Smooth muscle cell (in vitro differentiated cells): ENCODE results near the gene RAB3A. TPM values are rescaled to one million over a fixed set of nuclear protein-coding genes. Genes with fewer than 3 reads are reported as not detected.

Experiments used
- DNase-seq: peaks from one replicate; lab custom pipeline; 2025; ENCODE audit not compliant: unreplicated experiment; lab: John Stamatoyannopoulos, UW
- H2AFZ ChIP-seq: fragments of 200-600 bp; sonication (generic); 2 replicates; pipeline ENCODE4 v1.6.0; 2016; ENCODE audit warnings: antibody characterized with exemption, low read depth, mild to moderate bottlenecking
- H3F3A ChIP-seq: fragments of 200-600 bp; sonication (generic); 2 replicates; pipeline ENCODE4 v1.6.0; 2017; ENCODE audit warnings: antibody characterized with exemption, low read depth
- H3K27ac ChIP-seq: fragments of 200-600 bp; sonication (generic); 2 replicates; pipeline ENCODE4 v1.5.1; 2016; ENCODE audit warnings: low read depth, mild to moderate bottlenecking
- H3K27me3 ChIP-seq: fragments of 200-600 bp; sonication (generic); 2 replicates; pipeline ENCODE4 v1.6.1; 2016; ENCODE audit warnings: low read depth, mild to moderate bottlenecking
- H3K36me3 ChIP-seq: fragments of 200-600 bp; sonication (generic); 2 replicates; pipeline ENCODE4 v1.5.1; 2016; ENCODE audit warnings: low read depth
- H3K4me1 ChIP-seq: fragments of 200-600 bp; sonication (generic); 2 replicates; pipeline ENCODE4 v1.5.1; 2016; ENCODE audit warnings: low read depth
- H3K4me2 ChIP-seq: fragments of 200-600 bp; sonication (generic); 2 replicates; pipeline ENCODE4 v1.6.0; 2016; ENCODE audit warnings: mild to moderate bottlenecking
- H3K4me3 ChIP-seq: fragments of 200-600 bp; sonication (generic); 2 replicates; pipeline ENCODE4 v1.5.1; 2016; ENCODE audit warnings: mild to moderate bottlenecking
- H3K79me2 ChIP-seq: fragments of 200-600 bp; sonication (generic); 2 replicates; pipeline ENCODE4 v1.6.0; 2016; ENCODE audit warnings: low read depth, mild to moderate bottlenecking
- H3K9ac ChIP-seq: fragments of 200-600 bp; sonication (generic); 2 replicates; pipeline ENCODE4 v1.6.0; 2016; ENCODE audit warnings: low read depth
- H3K9me3 ChIP-seq: fragments of 200-600 bp; sonication (generic); replicated peaks from 2 replicates; pipeline ENCODE4 v1.5.1; 2016; ENCODE audit warnings: low read depth
- H4K20me1 ChIP-seq: fragments of 200-600 bp; sonication (generic); 2 replicates; pipeline ENCODE4 v1.6.0; 2016; ENCODE audit warnings: low read depth
- WGBS: methylation state at CpG from one replicate; pipeline ENCODE4 v1.1.7; 2016; ENCODE audit warnings: low lambda C conversion rate; 5-methylcytosine and 5-hydroxymethylcytosine counted together
- polyA plus RNA-seq: library from polyadenylated mRNA; unstranded; fragments of >200 nt; fragmentation: Nextera tagmentation; extraction: Ambion mirVana; gene quantifications from 2 replicates; pipeline ENCODE4 v1.2.1, GENCODE V29; 2016
- total RNA-seq: library from RNA; depleted of rRNA; stranded (reverse); fragments of >200 nt; gene quantifications from 2 replicates; pipeline ENCODE4 v1.2.3, GENCODE V29; 2014
- TF ChIP-seq, protein P1 (sequence below): fragments of 200-600 bp; sonication (generic); IDR thresholded peaks from 2 replicates; pipeline ENCODE4 v1.5.1; 2017; ENCODE audit warnings: borderline replicate concordance, mild to moderate bottlenecking, antibody characterized with exemption; ENCODE audit not compliant: insufficient read depth, poor library complexity, severe bottlenecking

RAB3A gene
- total and polyA plus RNA-seq, 2 experiments from 2014 or later, result 3.7 to 4.9 TPM

DNA sequence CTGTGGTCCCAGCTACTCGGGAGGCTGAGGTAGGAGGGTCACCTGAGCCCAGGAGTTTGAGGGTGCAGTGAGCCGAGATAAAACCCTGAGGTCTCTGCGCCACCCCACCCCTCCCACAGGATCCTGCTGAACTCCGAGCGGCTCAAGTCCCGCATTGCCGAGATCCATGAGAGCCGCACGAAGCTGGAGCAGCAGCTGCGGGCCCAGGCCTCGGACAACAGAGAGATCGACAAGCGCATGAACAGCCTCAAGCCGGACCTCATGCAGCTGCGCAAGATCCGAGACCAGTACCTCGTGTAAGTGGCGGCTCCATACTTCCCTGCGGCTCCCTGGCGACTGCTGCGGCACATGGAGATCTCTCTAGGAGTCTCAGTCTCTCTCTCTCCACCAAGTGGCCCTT lies 36.8 kb downstream of the RAB3A start:
- Histone ChIP-seq H3K4me1 (no peaks in the 10 kb centered on the region), H2AFZ (no peak overlapping the region), H3K27me3 (no peaks in the 10 kb centered on the region), H3K27ac (no peak overlapping the region), H3K9me3 (no peaks in the 10 kb centered on the region), H3F3A (no peaks in the 10 kb centered on the region), H4K20me1 (peaks cover 3% of the 10 kb centered on the region), H3K36me3 (no peaks in the 10 kb centered on the region), H3K4me2 (no peak overlapping the region), H3K4me3 (no peak overlapping the region), H3K79me2 (no peaks in the 10 kb centered on the region), H3K9ac (no peak overlapping the region)
- WGBS, result 94% methylated on average over 21 of the region's 21 CpGs
- TF ChIP-seq, protein P1, sequence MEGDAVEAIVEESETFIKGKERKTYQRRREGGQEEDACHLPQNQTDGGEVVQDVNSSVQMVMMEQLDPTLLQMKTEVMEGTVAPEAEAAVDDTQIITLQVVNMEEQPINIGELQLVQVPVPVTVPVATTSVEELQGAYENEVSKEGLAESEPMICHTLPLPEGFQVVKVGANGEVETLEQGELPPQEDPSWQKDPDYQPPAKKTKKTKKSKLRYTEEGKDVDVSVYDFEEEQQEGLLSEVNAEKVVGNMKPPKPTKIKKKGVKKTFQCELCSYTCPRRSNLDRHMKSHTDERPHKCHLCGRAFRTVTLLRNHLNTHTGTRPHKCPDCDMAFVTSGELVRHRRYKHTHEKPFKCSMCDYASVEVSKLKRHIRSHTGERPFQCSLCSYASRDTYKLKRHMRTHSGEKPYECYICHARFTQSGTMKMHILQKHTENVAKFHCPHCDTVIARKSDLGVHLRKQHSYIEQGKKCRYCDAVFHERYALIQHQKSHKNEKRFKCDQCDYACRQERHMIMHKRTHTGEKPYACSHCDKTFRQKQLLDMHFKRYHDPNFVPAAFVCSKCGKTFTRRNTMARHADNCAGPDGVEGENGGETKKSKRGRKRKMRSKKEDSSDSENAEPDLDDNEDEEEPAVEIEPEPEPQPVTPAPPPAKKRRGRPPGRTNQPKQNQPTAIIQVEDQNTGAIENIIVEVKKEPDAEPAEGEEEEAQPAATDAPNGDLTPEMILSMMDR, result no peak
- no peak for DNase-seq

DNA sequence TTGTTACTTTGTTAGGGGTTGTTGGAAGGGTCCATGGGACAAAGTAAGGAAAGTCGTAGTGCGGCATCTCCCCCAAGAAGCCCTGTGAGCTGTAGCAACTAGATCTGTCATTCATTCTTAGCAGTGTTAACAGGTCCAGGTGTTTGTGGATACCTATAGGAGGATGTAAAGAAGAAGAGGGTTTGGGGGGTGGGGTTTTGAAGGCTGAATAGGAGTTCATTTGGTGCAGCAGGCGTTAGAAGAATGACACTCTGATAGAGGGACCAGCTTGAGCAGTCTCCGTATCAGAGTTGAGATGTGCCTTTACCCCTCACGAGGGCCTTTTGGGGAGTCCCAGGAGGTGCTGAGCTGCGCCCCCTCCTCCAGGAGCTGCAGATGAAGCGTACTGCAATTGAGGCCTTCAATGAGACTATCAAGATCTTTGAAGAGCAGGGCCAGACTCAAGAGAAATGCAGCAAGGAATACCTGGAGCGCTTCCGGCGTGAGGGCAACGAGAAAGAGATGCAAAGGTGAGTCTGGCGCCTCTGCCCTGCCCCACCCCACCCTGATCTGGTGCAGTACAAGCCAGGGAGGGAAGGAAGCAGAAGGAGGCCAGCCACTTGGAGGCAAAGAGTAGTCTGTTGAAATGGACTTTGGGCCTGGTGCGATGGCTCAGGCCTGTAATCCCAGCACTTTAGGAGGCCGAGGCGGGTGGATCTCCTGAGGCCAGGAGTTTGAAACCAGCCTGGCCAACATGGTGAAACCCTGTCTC lies 37.9 kb downstream of the RAB3A start:
- H3K36me3 ChIP-seq, result no peaks in the 10 kb centered on the region

DNA sequence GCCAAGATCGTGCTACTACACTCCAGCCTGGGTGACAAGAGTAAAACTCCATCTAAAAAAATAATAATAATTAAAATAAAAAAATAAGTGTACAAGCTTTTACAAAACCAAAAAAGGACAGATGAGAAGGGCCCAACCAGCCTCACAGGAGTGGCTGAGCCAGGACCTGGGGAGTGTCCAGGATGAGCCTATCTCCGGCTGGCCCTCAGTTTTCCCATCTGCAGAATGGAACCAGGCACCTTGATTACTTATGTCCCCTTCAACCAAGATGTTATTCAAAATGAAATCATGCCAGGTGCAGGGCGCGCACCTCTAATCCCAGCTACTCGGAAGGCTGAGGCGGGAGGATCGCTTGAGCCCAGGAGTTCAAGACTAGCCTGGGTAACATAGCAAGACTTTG lies 39.8 kb downstream of the RAB3A start:
- Histone ChIP-seq H3F3A (no peaks in the 10 kb centered on the region), H3K27me3 (no peaks in the 10 kb centered on the region), H4K20me1 (peaks cover 13% of the 10 kb centered on the region), H3K4me3 (no peak overlapping the region), H3K36me3 (no peaks in the 10 kb centered on the region), H3K4me1 (no peaks in the 10 kb centered on the region), H3K9ac (no peak overlapping the region), H3K9me3 (no peaks in the 10 kb centered on the region), H2AFZ (no peak overlapping the region), H3K4me2 (no peak overlapping the region), H3K27ac (no peak overlapping the region), H3K79me2 (no peaks in the 10 kb centered on the region)
- 98% methylated on average over 7 of the region's 7 CpGs for WGBS
- TF ChIP-seq, protein P1, result no peak
- no peak for DNase-seq

More for the DNA sequence above, 37.9 kb downstream of the RAB3A start:
- TF ChIP-seq, protein P1, result no peak
- 98% methylated on average over 15 of the region's 15 CpGs for WGBS
- peaks cover 9% of the 10 kb centered on the region for H4K20me1 ChIP-seq
- no peak for DNase-seq
- no peaks in the 10 kb centered on the region for H3K79me2 ChIP-seq
- H3K9me3 ChIP-seq, result no peaks in the 10 kb centered on the region
- H3F3A ChIP-seq, result no peaks in the 10 kb centered on the region
- no peaks in the 10 kb centered on the region for H3K4me1 ChIP-seq
- H3K4me3 ChIP-seq, result no peak overlapping the region
- no peaks in the 10 kb centered on the region for H3K27me3 ChIP-seq
- no peak overlapping the region for H3K27ac ChIP-seq
- no peak overlapping the region for H2AFZ ChIP-seq
- no peak overlapping the region for H3K9ac ChIP-seq
- no peak overlapping the region for H3K4me2 ChIP-seq

DNA sequence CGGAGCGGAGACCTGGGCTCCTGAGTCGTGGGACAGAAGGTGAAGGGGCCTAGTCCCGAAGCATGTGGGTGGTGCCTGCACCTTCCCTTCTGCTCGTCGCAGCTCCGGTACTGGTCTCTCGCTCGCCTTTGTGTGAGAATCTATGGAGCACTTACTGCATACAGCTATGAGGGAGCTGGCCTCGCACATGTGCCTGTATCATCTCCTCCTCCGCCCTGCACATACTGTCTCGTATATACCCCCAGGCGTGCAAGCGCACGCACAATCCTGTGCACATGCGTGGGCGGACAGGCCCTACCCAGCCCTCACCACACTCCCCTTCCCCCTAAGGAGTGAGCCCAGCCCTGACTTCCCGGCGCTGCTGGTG lies 42.2 kb downstream of the RAB3A start:
- no peaks in the 10 kb centered on the region for H3F3A ChIP-seq
- no peaks in the 10 kb centered on the region for H3K36me3 ChIP-seq
- no peaks in the 10 kb centered on the region for H3K27me3 ChIP-seq
- 86% methylated on average over 18 of the region's 19 CpGs for WGBS
- H3K4me3 ChIP-seq, result no peak overlapping the region
- H3K9ac ChIP-seq, result no peak overlapping the region
- no peaks in the 10 kb centered on the region for H3K79me2 ChIP-seq
- no peaks in the 10 kb centered on the region for H3K9me3 ChIP-seq
- H3K4me2 ChIP-seq, result peak overlapping the region; percentile 76
- peaks cover 22% of the 10 kb centered on the region for H4K20me1 ChIP-seq
- H2AFZ ChIP-seq, result no peak overlapping the region
- no peak overlapping the region for H3K27ac ChIP-seq
- TF ChIP-seq, protein P1, result no peak
- no peak for DNase-seq
- H3K4me1 ChIP-seq, result peaks cover 3% of the 10 kb centered on the region
